ENCODE results near the gene HEMGN. TPM values are rescaled to one million over a fixed set of nuclear protein-coding genes. Genes with fewer than 3 reads are reported as not detected.
"Not testable (repeated sequence)": the region's sequence is repeated elsewhere in the genome, so short reads cannot be mapped to it uniquely, and the experiment has no call there.

The HEMGN gene
- total RNA-seq, 1 experiment from 2014 or later = not detected

DNA sequence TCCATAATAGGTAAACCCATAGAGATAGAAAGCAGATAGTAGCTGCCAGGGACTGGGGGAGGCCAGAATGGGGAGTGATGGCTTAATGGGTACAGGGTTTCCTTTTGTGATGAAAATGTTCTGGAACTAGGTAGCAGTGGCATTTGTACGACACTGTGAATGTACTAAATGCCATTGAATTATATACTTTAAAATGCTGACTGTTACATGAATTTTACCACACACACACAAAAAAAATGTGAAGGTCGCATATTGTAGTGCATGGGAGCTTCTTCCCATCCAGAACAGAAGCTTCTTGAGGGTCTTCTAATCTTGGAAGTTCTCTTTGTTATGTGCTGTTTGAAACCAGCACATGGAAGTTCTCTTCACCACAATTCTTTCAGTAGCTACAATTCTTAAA is 25.3 kb upstream of the HEMGN start:
- DNase-seq (ENCODE audit: low spot score) = no peak

DNA sequence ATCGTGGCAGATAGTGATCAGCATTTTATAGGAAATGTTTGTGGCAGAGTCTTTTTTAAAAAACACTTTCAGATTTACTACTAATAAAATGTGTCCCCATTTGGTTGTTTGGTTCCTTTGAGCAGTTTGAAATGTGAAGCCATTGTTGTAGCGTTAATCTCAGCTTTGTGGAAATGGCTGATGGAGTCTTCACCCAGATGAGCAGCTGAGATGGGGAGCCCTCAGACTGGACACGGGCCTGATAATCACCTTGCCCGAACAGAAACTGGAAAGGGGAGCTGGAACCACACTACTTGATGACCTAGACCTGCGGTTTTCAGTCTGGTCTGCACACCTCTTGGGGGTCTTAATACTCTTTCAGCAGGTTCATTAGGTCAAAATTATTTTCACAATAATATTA is 24.6 kb upstream of the HEMGN start:
- no peak for DNase-seq (ENCODE audit: low spot score)

DNA sequence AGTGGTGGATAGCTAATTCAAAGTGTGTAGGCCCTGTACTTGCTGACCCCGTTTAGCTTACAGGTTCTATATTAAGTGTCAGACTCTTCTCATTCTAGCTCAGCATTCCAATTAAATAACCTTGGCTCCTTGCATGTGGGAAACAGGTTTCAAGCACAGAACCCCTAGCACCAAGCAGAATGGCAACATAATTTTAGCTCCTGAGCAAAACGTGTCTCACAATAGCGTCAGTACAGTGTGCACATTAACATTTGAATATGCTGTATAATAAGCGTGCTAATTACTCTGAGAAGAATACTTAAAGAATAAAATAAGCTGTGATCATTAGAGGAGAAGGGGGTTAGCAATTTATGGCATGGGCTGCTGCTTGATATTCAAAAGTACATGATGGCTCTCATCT is 24.2 kb upstream of the HEMGN start:
- DNase-seq (ENCODE audit: low spot score) = no peak

DNA sequence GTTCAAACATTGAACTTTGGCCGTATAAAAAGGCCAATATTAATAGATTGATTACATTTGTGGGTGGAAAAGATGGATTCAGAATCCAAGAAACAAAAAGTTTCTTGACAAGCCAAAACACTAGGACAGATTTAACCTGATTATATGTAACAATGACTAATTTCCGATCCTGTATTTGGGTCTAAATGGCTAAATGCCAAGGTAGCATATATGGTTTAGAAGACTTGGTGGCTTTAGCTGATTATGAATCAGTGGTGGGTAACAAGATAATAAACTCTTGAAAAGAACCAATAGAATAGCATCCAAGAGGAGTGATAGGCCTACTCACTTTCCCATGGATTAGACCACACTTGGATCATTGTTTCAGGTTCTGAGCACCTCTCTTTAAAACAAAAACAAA is 23.4 kb upstream of the HEMGN start:
- DNase-seq (ENCODE audit: low spot score) = no peak

DNA sequence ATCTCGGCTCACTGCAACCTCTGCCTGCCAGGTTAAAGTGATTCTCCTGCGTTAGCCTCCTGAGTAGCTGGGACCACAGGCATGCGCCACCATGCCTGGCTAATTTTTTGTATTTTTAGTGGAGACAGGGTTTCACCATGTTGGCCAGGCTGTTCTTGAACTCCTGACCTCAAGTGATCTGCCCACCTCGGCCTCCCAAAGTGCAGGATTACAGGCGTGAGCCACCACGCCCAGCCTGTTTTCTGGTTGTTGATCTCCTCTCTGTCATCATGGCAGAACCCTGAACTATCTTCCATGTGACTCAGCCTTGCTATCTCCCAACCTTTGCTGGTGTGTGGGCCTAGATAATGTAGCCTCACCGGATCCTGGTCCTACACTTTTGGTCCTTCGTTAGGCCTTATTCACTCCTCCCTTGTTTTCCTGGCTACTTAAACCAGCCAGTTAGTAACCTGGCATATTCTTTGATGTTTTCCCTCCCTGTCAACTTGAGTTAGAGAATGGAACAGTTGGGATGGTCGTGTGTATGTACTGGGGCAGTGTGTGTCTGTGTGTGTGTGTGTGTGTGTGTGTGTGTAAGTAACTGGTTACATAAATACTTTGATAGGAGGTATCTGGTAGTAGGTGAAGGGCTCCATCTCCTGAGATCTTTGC is 22.8 kb upstream of the HEMGN start:
- DNase-seq (ENCODE audit: low spot score) = not testable (repeated sequence)

DNA sequence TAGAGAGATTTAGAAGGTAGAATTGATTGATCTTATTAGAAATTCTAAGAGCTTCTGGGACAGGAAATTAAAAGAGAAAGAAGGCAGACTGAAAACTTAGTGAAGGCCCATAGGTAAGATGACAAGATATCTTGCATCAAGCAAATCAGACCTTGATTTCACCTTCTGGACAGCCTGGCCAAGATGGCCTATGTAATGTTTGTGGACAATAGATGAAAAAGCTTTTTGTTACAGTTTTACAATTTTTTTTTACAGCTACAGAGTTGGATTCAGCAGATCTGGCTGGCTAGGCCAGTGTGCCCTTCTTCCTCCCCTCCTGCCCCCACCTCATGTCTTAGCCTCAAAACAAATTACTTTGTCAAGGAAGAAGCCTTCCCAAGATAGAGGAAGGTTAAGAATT is 21.6 kb upstream of the HEMGN start:
- DNase-seq (ENCODE audit: low spot score) = no peak

DNA sequence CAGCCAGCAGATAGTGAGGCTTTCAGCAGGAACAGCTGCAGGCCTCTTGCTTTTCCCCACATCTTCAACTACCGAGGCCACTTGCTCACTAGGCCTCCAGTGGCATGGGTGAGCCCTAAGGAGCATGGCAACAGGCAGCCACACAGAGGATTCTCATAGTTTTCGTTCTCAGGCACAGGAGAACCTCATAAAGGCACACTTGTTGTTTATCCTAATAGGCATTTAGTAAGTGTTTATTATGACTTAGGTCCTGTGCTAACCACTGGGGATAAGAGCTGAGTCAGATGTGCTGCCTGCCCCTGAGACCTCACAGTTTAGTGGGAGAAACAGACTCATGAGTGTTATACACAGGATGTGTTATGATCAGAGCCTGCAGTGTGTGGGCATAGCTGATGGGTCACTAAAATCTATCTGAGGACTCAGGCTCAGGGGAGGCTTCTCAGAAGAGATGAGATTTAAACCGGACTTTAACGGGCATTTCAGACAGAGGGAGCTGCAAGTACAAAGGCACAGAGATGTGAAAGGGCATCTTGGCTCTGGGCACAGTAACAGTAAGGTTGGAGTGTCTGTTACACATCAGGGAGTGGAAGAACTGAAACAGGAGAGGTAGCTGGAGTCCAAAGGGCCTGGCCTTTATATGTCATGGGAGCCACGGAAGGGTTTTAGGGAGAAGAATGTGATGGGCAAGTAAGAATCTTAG is 21.0 kb upstream of the HEMGN start:
- DNase-seq (ENCODE audit: low spot score) = peak; percentile 78

DNA sequence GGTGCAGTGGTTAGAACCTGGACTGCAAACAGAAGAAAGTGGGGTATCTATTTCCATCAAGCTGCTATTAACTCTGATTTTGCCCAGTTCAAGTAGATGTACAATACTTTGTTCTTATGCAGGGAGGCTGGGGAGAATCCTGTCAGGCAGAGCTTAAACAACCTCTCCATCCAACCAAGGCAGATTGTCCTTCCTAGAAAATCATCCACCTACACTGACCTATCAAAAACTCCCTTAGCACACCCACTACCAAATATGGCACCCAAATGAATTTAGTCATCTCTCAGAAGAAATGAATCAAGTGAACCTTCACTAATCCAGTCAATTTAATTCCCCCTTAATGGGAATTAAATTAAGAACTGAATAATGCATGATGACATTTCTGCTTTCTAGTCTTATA is 18.4 kb upstream of the HEMGN start:
- no peak for DNase-seq (ENCODE audit: low spot score)

DNA sequence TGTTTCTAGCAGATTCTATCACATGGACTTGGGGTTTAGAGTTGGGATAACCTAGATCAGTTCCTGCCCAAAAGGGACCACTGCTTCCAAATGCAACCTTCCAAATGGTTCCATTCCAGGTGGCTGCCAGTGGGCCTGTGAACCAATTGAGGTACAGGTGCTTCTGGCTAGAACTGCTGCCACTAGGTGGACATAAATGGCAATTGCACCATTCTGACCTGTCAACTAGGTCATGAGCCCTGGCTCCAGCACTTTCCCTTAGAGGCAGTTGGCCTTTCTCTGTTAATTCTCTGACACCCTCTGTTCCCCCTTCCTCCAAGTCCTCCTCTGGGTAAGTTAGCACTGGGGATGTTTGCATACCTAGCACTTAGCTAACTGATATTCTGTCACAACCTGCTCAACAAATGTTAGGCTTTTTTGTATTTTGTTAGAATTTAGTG is 16.6 kb upstream of the HEMGN start:
- DNase-seq (ENCODE audit: low spot score) = peak; percentile 39

DNA sequence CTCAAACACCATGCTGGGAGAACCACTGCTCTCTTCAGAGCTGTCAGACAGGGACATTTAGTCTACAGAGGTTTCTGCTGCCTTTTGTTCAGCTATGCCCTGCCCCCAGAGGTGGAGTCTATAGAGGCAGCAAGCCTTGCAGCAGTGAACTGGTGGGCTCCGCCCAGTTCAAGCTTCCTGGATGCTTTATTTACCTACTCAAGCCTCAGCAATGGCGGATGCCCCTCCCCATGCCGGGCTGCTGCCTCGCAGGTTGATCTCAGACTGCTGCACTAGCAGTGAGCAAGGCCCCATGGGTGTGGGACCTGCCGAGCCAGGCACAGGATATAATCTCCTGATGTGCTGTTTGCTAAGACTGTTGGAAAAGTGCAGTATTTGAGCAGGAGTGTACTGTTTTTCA is 12.9 kb upstream of the HEMGN start:
- not testable (repeated sequence) for DNase-seq (ENCODE audit: low spot score)

DNA sequence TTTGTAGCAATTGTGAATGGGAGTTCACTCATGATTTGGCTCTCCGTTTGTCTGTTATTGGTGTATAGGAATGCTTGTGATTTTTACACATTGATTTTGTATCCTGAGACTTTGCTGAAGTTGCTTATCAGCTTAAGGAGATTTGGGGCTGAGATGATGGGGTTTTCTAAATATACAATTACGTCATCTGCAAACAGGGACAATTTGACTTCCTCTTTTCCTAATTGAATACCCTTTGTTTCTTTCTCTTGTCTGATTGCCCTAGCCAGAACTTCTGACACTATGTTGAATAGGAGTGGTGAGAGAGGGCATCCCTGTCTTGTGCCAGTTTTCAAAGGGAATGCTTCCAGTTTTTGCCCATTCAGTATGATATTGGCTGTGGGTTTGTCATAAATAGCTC is 9.1 kb upstream of the HEMGN start:
- DNase-seq (ENCODE audit: low spot score) = not testable (repeated sequence)

DNA sequence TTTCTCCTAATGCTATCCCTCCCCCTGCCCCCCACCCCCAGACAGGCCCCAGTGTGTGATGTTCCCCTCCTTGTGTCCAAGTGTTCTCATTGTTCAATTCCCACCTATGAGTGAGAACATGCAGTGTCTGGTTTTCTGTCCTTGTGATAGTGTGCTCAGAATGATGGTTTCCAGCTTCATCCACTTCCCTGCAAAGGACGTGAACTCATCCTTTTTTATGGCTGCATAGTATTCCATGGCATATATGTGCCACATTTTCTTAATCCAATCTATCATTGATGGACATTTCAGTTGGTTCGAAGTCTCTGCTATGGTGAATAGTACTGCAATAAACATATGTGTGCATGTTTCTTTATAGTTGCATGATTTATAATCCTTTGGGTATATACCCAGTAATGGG is 7.5 kb upstream of the HEMGN start:
- DNase-seq (ENCODE audit: low spot score) = not testable (repeated sequence)

DNA sequence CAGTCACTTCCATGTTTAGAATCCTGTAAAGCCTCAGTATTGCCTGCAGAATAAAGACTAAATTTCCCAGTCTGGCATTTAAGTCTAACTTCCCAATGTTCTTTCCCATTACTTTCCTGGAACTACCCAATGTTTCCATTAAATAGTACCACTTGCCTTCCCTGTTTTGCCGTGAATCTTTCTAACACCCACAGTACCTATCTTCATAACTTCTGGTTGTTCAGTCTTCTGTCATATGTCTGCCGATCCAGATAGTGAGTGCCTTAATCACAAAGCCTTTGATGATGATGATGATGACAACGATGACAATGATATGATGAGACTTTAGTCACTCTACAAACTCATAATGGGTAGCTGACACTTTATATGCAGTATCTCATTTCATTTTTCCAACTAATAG is 6.6 kb upstream of the HEMGN start:
- DNase-seq (ENCODE audit: low spot score) = no peak

DNA sequence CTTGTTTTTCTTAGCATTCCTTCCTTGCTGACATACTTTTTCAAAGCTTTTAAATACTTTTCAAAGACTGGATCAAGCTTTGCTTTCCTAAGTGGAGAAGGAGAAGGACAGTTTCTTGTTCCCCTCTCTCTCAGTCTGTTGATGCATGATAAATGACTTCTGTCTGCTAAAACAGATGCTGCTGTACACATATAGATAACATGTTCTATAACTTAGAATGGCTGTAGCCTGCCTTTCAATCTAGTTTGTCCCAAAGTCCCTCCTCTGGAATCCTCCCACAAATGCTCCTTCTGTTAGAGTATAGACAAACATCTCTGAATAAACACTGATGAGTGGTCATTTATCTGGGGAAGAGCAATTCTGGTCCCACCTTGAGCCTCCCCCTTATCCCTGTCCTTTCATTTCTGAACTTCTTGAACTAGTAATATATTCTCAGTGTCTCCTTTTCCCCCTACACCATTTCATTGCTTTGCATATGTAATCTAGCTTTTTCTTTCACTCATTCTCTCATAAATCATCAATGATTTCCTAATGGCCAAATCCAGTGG is 5.4 kb upstream of the HEMGN start:
- no peak for DNase-seq (ENCODE audit: low spot score)

DNA sequence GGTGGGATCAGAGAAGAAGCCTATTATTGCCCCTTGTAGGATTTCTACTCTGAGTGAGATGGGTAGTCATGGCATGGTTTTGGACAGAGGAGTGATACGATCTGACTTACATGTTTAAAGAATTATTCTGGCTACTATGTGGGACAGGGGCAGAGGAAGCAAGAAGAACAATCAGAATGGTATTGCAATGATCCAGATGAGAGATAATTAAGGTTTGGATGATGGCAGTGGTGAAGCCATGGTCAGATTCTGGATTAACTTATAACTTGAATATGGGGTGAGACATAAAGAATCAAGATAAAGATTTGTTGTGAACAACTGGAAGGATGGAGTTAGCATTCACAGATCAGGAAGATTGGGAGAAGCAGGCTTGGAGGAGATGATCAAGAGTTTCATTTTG is 3.4 kb upstream of the HEMGN start:
- no peak for DNase-seq (ENCODE audit: low spot score)

DNA sequence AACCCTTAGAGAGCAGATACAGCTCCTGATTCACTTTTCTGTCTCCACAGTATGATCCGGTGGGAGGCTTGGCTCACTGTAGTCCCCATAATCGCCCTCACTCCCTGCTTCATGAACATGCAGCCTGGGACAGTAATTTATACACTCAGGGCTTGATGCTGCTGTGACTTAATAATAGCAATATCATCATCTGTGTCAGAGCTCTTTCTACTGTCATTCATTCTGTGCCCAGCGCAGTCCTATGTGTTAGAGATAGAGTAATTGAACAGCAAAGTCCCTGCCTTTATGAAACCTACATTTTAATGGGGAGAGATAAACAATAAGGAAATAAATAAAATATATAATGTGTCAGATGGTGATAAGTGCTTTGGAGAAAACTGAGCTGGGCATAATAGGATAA is 2.8 kb upstream of the HEMGN start:
- DNase-seq (ENCODE audit: low spot score) = no peak

DNA sequence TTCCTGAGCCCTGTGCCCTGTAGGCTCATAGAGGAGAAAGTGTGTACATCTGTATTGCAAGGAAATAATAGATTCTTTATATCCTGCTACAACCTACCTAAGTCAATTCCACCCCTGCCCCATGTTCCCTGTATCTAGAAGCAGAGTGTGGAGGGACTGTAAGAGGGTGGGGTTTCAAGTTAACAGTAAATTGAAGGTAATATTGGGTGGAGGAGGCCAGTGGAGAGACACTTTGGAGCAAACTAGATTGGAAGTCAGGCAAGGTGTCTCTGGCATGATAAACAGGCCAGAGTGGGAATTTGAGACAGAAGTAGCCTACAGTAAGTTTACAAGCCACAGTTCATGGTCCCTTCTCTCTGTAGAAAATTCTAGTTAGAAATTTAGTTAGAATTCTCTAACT is 2.3 kb upstream of the HEMGN start:
- no peak for DNase-seq (ENCODE audit: low spot score)

DNA sequence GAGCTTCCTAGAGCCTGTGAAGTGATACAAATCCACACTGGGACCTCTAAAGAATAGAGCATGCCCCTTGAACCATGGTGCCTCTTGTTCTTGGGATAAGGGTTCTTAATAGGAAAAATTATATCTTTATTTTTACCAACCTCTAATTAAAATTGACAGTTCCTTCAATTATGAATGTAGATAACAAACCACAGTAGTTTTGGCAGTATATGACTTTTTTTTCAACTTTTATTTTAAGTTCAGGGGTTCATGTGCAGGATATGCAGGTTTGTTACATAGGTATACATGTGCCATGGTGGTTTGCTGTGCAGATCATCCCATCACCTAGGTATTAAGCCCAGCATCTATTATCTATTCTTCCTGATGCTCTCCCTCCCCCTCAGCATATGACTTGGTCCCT is 974 bp downstream of the HEMGN start:
- no peak for DNase-seq (ENCODE audit: low spot score)

DNA sequence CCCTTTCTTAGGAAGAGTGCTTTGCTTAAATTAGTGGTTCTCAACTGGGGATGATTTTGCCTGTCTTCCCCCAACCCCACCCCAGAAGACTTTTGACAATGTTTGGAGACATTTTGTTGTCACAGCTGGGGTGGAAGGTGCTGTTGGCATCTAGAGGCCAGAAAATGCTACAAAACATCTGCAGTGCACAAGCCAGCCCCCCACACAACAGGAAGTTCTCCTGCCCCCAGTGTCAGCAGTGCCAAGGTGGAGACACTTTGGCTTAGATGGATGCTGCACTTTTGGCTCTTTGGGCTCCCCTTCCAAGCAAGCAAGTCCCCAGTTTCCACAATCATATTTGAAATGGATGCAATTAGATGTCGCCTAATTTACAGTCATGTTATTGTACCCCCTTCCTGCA is 2.7 kb downstream of the HEMGN start:
- DNase-seq (ENCODE audit: low spot score) = no peak

DNA sequence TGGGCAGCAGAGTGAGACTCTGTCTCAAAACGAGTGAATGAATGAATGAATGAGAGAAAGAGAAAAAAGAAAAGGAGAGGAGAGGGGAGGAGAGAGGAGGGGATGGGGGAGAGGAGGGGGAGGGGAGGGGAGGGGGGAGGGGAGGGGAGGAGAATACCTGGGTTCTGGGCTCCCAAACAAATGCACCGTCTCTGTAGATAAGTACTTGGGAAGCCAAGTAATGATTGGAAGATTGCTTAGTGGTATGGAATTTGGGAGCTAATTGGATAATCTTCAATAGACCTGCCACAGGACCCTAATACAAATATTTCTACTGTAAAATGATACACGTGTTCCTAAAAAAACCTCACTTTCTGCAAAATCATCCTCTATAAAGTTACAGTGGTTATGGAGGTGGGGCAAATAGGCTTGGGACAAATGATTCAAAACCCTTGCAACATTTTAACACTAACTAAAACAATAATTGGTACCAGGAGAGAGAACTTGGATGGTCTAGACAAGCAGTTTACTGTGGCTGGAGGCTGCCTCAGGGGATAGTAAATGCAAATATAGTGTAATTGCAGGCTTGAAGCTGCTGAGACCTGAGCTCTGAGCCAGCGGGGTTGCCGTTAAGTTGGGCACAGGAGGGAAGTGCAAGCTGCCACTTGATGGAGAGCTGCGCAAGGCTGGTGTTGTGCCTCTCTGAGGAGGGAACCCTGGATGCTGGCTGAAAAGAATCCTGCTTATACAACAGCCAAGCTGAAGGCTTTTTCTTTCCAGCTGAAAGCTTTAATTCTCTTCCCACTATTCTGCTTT is 3.5 kb downstream of the HEMGN start:
- DNase-seq (ENCODE audit: low spot score) = no peak

DNA sequence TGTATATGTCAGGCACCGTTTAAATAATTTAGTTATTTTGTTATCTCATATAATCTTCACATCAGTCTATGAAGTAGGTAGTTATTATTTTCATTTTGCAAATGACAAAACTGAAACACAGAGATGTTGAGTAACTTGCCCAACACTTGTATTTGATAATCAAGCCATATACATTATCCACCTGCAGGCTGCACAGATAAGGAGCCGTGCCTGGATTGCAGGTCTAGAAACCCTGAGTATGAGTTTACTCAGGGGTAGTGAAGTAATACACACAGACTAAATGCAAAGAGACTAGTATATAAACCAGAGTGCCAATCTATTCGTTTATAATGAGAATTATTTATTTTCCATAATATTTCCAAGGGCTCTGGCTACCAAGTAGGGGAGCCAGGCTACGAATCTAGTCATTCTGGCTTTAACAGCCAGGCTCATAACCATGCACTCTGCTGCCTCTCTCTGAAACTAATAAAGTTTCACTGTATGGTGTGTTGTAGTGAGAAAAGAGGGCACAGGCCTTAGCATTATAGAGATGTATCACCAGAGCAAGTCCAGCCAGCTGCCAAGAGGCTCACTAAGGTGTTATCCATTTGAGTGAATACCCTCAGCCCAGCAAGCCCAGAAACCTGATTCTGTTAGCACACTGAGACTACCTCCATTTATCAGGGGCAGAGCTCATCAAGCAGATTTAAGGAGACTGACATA is 4.5 kb downstream of the HEMGN start:
- no peak for DNase-seq (ENCODE audit: low spot score)

DNA sequence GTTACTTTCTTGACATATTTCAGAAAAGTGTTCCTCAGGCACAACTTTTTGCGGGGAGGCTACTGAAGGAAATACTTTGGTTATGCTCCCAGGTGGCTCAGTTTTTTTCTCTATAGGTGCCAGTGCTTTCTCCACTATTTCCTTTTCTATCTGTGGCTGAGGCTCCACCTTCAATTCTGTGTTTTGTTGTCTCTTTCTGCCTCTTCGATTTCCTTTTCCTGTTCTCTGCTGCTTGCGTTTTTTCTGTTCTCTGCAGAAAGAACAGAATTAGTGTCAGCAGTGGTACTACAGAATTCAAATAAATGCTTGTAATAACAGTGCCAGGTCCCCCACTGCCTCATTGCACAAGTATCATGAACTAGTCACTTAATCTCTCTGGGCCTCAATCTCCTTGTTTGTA is 7.0 kb downstream of the HEMGN start:
- no peak for DNase-seq (ENCODE audit: low spot score)
